ENCODE measurements around the gene PCCA.

The PCCA gene

GRCh38 chr13:100305398-100305797, 216.5 kb downstream of the PCCA start:
- H3K9ac ChIP-seq (ENCODE audit: low read length): no peak overlapping the region
- no peak overlapping the region for H3K27ac ChIP-seq (ENCODE audit: low read depth, low read length, poor library complexity, severe bottlenecking)
- no peaks in the 10 kb centered on the region for H3K9me3 ChIP-seq (ENCODE audit: low read length)
- H3K4me2 ChIP-seq (ENCODE audit: low read length): no peak overlapping the region
- no peaks in the 10 kb centered on the region for H3F3A ChIP-seq (ENCODE audit: insufficient read depth, low read length)
- no peaks in the 10 kb centered on the region for H3K36me3 ChIP-seq (ENCODE audit: insufficient read depth, low read length)
- TF ChIP-seq EZH2 (IDR thresholded peaks at IDR 0.05; ENCODE audit: borderline replicate concordance, low read length): no peak
- no peak for TF ChIP-seq CTCF (IDR thresholded peaks at IDR 0.05; ENCODE audit: low read length)
- H3K27me3 ChIP-seq (ENCODE audit: insufficient read depth, low read length): no peaks in the 10 kb centered on the region
- no peaks in the 10 kb centered on the region for H3K4me1 ChIP-seq (ENCODE audit: insufficient read depth, low read length, severe bottlenecking)
- H2AFZ ChIP-seq (ENCODE audit: low read length): no peak overlapping the region
- H4K20me1 ChIP-seq (ENCODE audit: insufficient read depth, low read length): no peaks in the 10 kb centered on the region
- no peak overlapping the region for H3K4me3 ChIP-seq (ENCODE audit: low read depth, low read length, poor library complexity, severe bottlenecking)
- H3K79me2 ChIP-seq (ENCODE audit: insufficient read depth, low read length): no peaks in the 10 kb centered on the region
- H3K9me2 ChIP-seq (ENCODE audit: low read depth, low read length): no peaks in the 10 kb centered on the region

- Histone ChIP-seq H3K9me2 (ENCODE audit: low read depth, low read length) (no peaks in the 10 kb centered on the region), H2AFZ (ENCODE audit: low read length) (no peak overlapping the region), H3K36me3 (ENCODE audit: insufficient read depth, low read length) (no peaks in the 10 kb centered on the region), H3K4me1 (ENCODE audit: insufficient read depth, low read length, severe bottlenecking) (no peaks in the 10 kb centered on the region), H3K9me3 (ENCODE audit: low read length) (no peaks in the 10 kb centered on the region), H3F3A (ENCODE audit: insufficient read depth, low read length) (no peaks in the 10 kb centered on the region), H3K79me2 (ENCODE audit: insufficient read depth, low read length) (no peaks in the 10 kb centered on the region), H3K27ac (ENCODE audit: low read depth, low read length, poor library complexity, severe bottlenecking) (no peak overlapping the region), H3K4me3 (ENCODE audit: low read depth, low read length, poor library complexity, severe bottlenecking) (no peak overlapping the region), H3K27me3 (ENCODE audit: insufficient read depth, low read length) (no peaks in the 10 kb centered on the region), H4K20me1 (ENCODE audit: insufficient read depth, low read length) (no peaks in the 10 kb centered on the region), H3K4me2 (ENCODE audit: low read length) (no peak overlapping the region), H3K9ac (ENCODE audit: low read length) (no peak overlapping the region)
- TF ChIP-seq EZH2 (IDR thresholded peaks at IDR 0.05; ENCODE audit: borderline replicate concordance, low read length): no peak
These were observed 217.1 kb downstream of the PCCA start for GRCh38 chr13:100306030-100306429.

GRCh38 chr13:100306434-100306999, 217.6 kb downstream of the PCCA start:
- Histone ChIP-seq H3K4me2 (ENCODE audit: low read length) (no peak overlapping the region), H3K27me3 (ENCODE audit: insufficient read depth, low read length) (no peaks in the 10 kb centered on the region), H3K4me3 (ENCODE audit: low read depth, low read length, poor library complexity, severe bottlenecking) (no peak overlapping the region), H3K36me3 (ENCODE audit: insufficient read depth, low read length) (no peaks in the 10 kb centered on the region), H3K79me2 (ENCODE audit: insufficient read depth, low read length) (no peaks in the 10 kb centered on the region), H3K9me2 (ENCODE audit: low read depth, low read length) (no peaks in the 10 kb centered on the region), H3F3A (ENCODE audit: insufficient read depth, low read length) (no peaks in the 10 kb centered on the region), H3K9me3 (ENCODE audit: low read length) (no peaks in the 10 kb centered on the region), H3K9ac (ENCODE audit: low read length) (no peak overlapping the region), H4K20me1 (ENCODE audit: insufficient read depth, low read length) (no peaks in the 10 kb centered on the region), H3K27ac (ENCODE audit: low read depth, low read length, poor library complexity, severe bottlenecking) (no peak overlapping the region), H2AFZ (ENCODE audit: low read length) (no peak overlapping the region), H3K4me1 (ENCODE audit: insufficient read depth, low read length, severe bottlenecking) (no peaks in the 10 kb centered on the region)
- no peak for TF ChIP-seq EZH2 (IDR thresholded peaks at IDR 0.05; ENCODE audit: borderline replicate concordance, low read length)
- TF ChIP-seq CTCF (IDR thresholded peaks at IDR 0.05; ENCODE audit: low read length): no peak

All from OCI-LY1 (cell line).